Ovary (tissue), 3 donors: ENCODE data around the gene LRP1B.

Source experiments
- POLR2A ChIP-seq: fragments of 450-650 bp; IDR thresholded peaks from one replicate; pipeline ENCODE4 v1.6.1; 2017; ENCODE audit warnings: antibody characterized with exemption, mild to moderate bottlenecking, moderate library complexity
- TF ChIP-seq, protein P1 (sequence below), 3 donors: fragments of 450-650 bp in 2 of 3; fragments of 200-600 bp in 1 of 3; IDR thresholded peaks; one replicate each; pipeline versions ENCODE4 v1.5.1 to v1.8.0; 2016 to 2022; ENCODE audit warnings: antibody characterized with exemption in 3 of 3, mild to moderate bottlenecking in 1 of 3
- donor health status: DM: no; HTN: no; CAD: no.

DNA sequence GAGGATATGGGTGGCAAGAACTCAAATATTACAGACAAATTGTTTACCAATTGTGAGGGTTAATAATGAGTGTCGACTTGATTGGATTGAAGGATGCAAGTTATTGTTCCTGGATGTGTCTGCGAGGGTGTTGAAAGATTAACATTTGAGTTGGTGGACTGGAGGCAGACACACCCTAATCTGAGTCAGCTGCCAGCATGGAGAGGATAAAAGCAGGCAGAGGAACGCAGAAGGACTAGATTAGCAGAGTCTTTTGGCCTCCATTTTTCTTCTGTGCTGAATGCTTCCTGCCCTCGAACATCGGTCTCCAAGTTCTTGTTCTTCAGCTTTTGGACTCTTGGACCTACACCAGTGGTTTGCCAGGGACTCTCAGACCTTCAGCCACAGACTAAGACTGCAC, 1503.7 kb downstream of the LRP1B start:
- TF ChIP-seq, protein P1, sequence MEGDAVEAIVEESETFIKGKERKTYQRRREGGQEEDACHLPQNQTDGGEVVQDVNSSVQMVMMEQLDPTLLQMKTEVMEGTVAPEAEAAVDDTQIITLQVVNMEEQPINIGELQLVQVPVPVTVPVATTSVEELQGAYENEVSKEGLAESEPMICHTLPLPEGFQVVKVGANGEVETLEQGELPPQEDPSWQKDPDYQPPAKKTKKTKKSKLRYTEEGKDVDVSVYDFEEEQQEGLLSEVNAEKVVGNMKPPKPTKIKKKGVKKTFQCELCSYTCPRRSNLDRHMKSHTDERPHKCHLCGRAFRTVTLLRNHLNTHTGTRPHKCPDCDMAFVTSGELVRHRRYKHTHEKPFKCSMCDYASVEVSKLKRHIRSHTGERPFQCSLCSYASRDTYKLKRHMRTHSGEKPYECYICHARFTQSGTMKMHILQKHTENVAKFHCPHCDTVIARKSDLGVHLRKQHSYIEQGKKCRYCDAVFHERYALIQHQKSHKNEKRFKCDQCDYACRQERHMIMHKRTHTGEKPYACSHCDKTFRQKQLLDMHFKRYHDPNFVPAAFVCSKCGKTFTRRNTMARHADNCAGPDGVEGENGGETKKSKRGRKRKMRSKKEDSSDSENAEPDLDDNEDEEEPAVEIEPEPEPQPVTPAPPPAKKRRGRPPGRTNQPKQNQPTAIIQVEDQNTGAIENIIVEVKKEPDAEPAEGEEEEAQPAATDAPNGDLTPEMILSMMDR (IDR thresholded peaks at IDR 0.05), result no peak
- no peak for TF ChIP-seq POLR2A
